ENCODE measurements around the gene CDS2. TPM values are rescaled to one million over a fixed set of nuclear protein-coding genes. Genes with fewer than 3 reads are reported as not detected.

CDS2 gene
- polyA plus RNA-seq, 1 donor from 2014 or later = 66.7 TPM

DNA sequence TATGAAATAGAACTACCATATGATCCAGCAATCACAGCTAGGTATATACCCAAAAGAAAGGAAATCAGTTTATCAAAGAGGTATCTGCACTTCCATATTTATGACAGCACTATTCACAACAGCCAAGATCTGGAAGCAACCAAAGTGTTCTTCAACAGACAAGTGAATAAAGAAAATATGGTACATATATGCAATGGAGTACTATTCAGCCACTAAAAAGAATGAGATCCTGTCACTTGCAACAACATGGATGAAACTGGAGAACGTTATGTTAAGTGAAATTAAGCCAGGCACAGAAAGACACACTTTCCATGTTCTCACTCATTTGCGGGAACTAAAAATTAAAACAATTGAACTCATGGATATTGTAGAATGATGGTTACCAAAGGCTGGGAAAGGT is 22.3 kb upstream of the CDS2 start:
- TF ChIP-seq EZH2 (IDR thresholded peaks at IDR 0.05; ENCODE audit: borderline replicate concordance, insufficient read depth, low read length, poor library complexity, severe bottlenecking) (no peak), MXI1 (conservative IDR thresholded peaks at IDR 0.05; ENCODE audit: poor library complexity, severe bottlenecking) (no peak), EP300 (conservative IDR thresholded peaks at IDR 0.05; ENCODE audit: poor library complexity, severe bottlenecking) (no peak), RAD21 (conservative IDR thresholded peaks at IDR 0.05) (no peak), SMC3 (conservative IDR thresholded peaks at IDR 0.05; ENCODE audit: poor library complexity) (no peak), TAF1 (IDR thresholded peaks at IDR 0.05; ENCODE audit: low read depth) (no peak)
- TF ChIP-seq, protein P1, sequence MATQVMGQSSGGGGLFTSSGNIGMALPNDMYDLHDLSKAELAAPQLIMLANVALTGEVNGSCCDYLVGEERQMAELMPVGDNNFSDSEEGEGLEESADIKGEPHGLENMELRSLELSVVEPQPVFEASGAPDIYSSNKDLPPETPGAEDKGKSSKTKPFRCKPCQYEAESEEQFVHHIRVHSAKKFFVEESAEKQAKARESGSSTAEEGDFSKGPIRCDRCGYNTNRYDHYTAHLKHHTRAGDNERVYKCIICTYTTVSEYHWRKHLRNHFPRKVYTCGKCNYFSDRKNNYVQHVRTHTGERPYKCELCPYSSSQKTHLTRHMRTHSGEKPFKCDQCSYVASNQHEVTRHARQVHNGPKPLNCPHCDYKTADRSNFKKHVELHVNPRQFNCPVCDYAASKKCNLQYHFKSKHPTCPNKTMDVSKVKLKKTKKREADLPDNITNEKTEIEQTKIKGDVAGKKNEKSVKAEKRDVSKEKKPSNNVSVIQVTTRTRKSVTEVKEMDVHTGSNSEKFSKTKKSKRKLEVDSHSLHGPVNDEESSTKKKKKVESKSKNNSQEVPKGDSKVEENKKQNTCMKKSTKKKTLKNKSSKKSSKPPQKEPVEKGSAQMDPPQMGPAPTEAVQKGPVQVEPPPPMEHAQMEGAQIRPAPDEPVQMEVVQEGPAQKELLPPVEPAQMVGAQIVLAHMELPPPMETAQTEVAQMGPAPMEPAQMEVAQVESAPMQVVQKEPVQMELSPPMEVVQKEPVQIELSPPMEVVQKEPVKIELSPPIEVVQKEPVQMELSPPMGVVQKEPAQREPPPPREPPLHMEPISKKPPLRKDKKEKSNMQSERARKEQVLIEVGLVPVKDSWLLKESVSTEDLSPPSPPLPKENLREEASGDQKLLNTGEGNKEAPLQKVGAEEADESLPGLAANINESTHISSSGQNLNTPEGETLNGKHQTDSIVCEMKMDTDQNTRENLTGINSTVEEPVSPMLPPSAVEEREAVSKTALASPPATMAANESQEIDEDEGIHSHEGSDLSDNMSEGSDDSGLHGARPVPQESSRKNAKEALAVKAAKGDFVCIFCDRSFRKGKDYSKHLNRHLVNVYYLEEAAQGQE (IDR thresholded peaks at IDR 0.05; ENCODE audit: borderline replicate concordance) = no peak
- no peaks in the 10 kb centered on the region for H3F3A ChIP-seq (ENCODE audit: insufficient read depth, low read length, poor library complexity, severe bottlenecking)
- H3K9me3 ChIP-seq (ENCODE audit: low read length) = no peaks in the 10 kb centered on the region
- H3K9me2 ChIP-seq (ENCODE audit: insufficient read depth, low read length) = no peaks in the 10 kb centered on the region
- no peak overlapping the region for H3K27ac ChIP-seq (ENCODE audit: low read length)
- H3K4me2 ChIP-seq (ENCODE audit: low read length) = no peak overlapping the region
- no peak overlapping the region for H3K4me3 ChIP-seq (ENCODE audit: low read length)
- H3K9ac ChIP-seq (ENCODE audit: low read length) = no peak overlapping the region
- peaks cover 10% of the 10 kb centered on the region for H3K36me3 ChIP-seq (ENCODE audit: insufficient read depth, low read length)
- H3K79me2 ChIP-seq (replicated peaks; ENCODE audit: insufficient read depth, low read length) = no peaks in the 10 kb centered on the region
- no peak overlapping the region for H2AFZ ChIP-seq (ENCODE audit: low read depth, low read length)
- H4K20me1 ChIP-seq (ENCODE audit: insufficient read depth) = no peaks in the 10 kb centered on the region
- H3K27me3 ChIP-seq (ENCODE audit: insufficient read depth, low read depth, low read length) = no peaks in the 10 kb centered on the region

DNA sequence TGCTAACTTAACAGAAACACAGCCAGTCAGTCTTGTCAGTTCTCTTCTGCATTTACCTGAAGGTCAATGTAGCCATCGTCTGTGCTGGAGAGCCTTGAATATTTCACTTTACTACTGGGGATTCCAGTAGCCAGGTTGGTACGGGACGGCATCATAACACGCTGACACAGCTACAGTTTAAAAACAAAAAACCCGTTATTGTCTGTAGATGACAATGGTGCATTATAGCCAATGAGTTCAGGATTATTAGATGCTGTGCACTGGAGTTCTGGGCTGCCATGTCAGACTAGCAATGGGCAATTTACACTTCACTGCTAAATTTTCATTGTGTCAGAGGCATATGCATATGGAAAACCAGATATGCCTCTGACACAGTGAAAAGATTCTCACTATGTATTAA is 17.5 kb upstream of the CDS2 start:
- Histone ChIP-seq H3K9me2 (ENCODE audit: insufficient read depth, low read length) (no peaks in the 10 kb centered on the region), H3K4me2 (ENCODE audit: low read length) (no peak overlapping the region), H3K79me2 (replicated peaks; ENCODE audit: insufficient read depth, low read length) (peaks cover 14% of the 10 kb centered on the region), H3K9me3 (ENCODE audit: low read length) (no peaks in the 10 kb centered on the region), H3K27ac (ENCODE audit: low read length) (no peak overlapping the region), H2AFZ (ENCODE audit: low read depth, low read length) (no peak overlapping the region), H3K9ac (ENCODE audit: low read length) (no peak overlapping the region), H4K20me1 (ENCODE audit: insufficient read depth) (no peaks in the 10 kb centered on the region), H3F3A (ENCODE audit: insufficient read depth, low read length, poor library complexity, severe bottlenecking) (no peaks in the 10 kb centered on the region), H3K27me3 (ENCODE audit: insufficient read depth, low read depth, low read length) (no peaks in the 10 kb centered on the region), H3K4me3 (ENCODE audit: low read length) (no peak overlapping the region), H3K36me3 (ENCODE audit: insufficient read depth, low read length) (peaks cover 6% of the 10 kb centered on the region)
- no peak for TF ChIP-seq MXI1 (conservative IDR thresholded peaks at IDR 0.05; ENCODE audit: poor library complexity, severe bottlenecking)
- no peak for TF ChIP-seq CTCF (IDR thresholded peaks at IDR 0.05; ENCODE audit: poor library complexity, severe bottlenecking)
- TF ChIP-seq POLR2AphosphoS5 (IDR thresholded peaks at IDR 0.05) = no peak

DNA sequence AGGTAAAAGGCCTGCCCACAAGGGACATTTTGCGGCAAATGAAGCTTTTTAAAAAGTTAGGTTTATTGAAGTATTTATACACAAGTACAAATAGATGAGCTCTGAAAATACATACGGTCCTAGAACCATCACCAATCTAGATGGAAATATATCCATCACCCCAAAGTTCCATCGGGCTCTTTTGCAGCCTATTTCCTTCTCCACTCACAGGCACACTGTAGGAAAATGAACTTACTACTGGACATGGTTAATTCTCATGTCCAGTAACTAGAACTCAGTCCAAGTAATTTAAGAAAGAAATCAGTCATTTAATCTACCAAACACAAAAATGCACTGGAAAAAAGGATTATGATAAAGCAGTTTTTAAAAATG is 13.2 kb upstream of the CDS2 start:
- Histone ChIP-seq H3K27ac (ENCODE audit: low read length) (peak overlapping the region; percentile 86), H3K79me2 (replicated peaks; ENCODE audit: insufficient read depth, low read length) (peaks cover 38% of the 10 kb centered on the region), H2AFZ (ENCODE audit: low read depth, low read length) (peak overlapping the region; percentile 78), H3K36me3 (ENCODE audit: insufficient read depth, low read length) (no peaks in the 10 kb centered on the region), H3F3A (ENCODE audit: insufficient read depth, low read length, poor library complexity, severe bottlenecking) (no peaks in the 10 kb centered on the region), H4K20me1 (ENCODE audit: insufficient read depth) (peaks cover 5% of the 10 kb centered on the region), H3K27me3 (ENCODE audit: insufficient read depth, low read depth, low read length) (no peaks in the 10 kb centered on the region), H3K4me2 (ENCODE audit: low read length) (peak overlapping the region; percentile 74), H3K4me3 (ENCODE audit: low read length) (peak overlapping the region; percentile 79), H3K9me3 (ENCODE audit: low read length) (no peaks in the 10 kb centered on the region), H3K9me2 (ENCODE audit: insufficient read depth, low read length) (no peaks in the 10 kb centered on the region), H3K9ac (ENCODE audit: low read length) (peak overlapping the region; percentile 85)
- TF ChIP-seq, protein P1 (IDR thresholded peaks at IDR 0.05; ENCODE audit: borderline replicate concordance) = no peak
